ENCODE data around the gene RNH1. TPM values are rescaled to one million over a fixed set of nuclear protein-coding genes. Genes with fewer than 3 reads are reported as not detected.

The RNH1 gene
- total RNA-seq, 2 donors from 2014 or later, result 42.7 to 43.2 TPM

- DNase-seq, result no peak
- Mint-ChIP-seq H3K27me3 (ENCODE audit: insufficient read depth) (no peaks in the 10 kb centered on the region), H3K4me1 (no peaks in the 10 kb centered on the region), H3K4me3 (no peak overlapping the region), H3K9me3 (peaks cover 2% of the 10 kb centered on the region), H3K27ac (no peak overlapping the region), H3K36me3 (ENCODE audit: low read depth) (peaks cover 20% of the 10 kb centered on the region)
- TF ChIP-seq CTCF (conservative IDR thresholded peaks at IDR 0.05), result no peak
- H3K27me3 ChIP-seq (ENCODE audit: control insufficient read depth, insufficient read depth, low read length, poor library complexity, severe bottlenecking), result no peaks in the 10 kb centered on the region
- no peaks in the 10 kb centered on the region for H3K9me3 ChIP-seq (ENCODE audit: control insufficient read depth, low read length)
- H3K4me3 ChIP-seq (ENCODE audit: low read length), result no peak overlapping the region
- peaks cover 3% of the 10 kb centered on the region for H3K36me3 ChIP-seq (ENCODE audit: control insufficient read depth, insufficient read depth, low read length)
- H3K4me1 ChIP-seq (ENCODE audit: control insufficient read depth, insufficient read depth, low read length), result no peaks in the 10 kb centered on the region
- no peak overlapping the region for H3K9ac ChIP-seq (ENCODE audit: extremely low read depth, low read length, poor library complexity, severe bottlenecking)
- H3K27ac ChIP-seq (ENCODE audit: low read depth, low read length), result no peak overlapping the region
- WGBS, 2 experiments (ENCODE audit: insufficient coverage in 1 of 2, insufficient read length in 1 of 2), result 91 to 94% methylated on average over 17 to 25 of the region's 25 CpGs
Observed at GRCh38 chr11:488062-488461, 19.0 kb downstream of the RNH1 start.

- H3K27me3 Mint-ChIP-seq (ENCODE audit: insufficient read depth), result no peaks in the 10 kb centered on the region
- H3K9me3 ChIP-seq (ENCODE audit: control insufficient read depth, low read length), result no peaks in the 10 kb centered on the region
- no peak overlapping the region for H3K27ac Mint-ChIP-seq
- H3K4me1 ChIP-seq (ENCODE audit: control insufficient read depth, insufficient read depth, low read length), result no peaks in the 10 kb centered on the region
- no peaks in the 10 kb centered on the region for H3K27me3 ChIP-seq (ENCODE audit: control insufficient read depth, insufficient read depth, low read length, poor library complexity, severe bottlenecking)
- no peak overlapping the region for H3K4me3 Mint-ChIP-seq
- WGBS, 2 experiments (ENCODE audit: insufficient coverage in 1 of 2, insufficient read length in 1 of 2), result 90 to 100% methylated on average over 8 to 22 of the region's 22 CpGs
- peaks cover 20% of the 10 kb centered on the region for H3K36me3 Mint-ChIP-seq (ENCODE audit: low read depth)
- H3K4me3 ChIP-seq (ENCODE audit: low read length), result no peak overlapping the region
- H3K9me3 Mint-ChIP-seq, result peaks cover 2% of the 10 kb centered on the region
- no peak for DNase-seq
- no peak overlapping the region for H3K9ac ChIP-seq (ENCODE audit: extremely low read depth, low read length, poor library complexity, severe bottlenecking)
- H3K36me3 ChIP-seq (ENCODE audit: control insufficient read depth, insufficient read depth, low read length), result peaks cover 3% of the 10 kb centered on the region
- H3K27ac ChIP-seq (ENCODE audit: low read depth, low read length), result no peak overlapping the region
- no peaks in the 10 kb centered on the region for H3K4me1 Mint-ChIP-seq
- TF ChIP-seq CTCF (conservative IDR thresholded peaks at IDR 0.05), result no peak
Observed at GRCh38 chr11:487571-488021, 19.4 kb downstream of the RNH1 start.

DNA sequence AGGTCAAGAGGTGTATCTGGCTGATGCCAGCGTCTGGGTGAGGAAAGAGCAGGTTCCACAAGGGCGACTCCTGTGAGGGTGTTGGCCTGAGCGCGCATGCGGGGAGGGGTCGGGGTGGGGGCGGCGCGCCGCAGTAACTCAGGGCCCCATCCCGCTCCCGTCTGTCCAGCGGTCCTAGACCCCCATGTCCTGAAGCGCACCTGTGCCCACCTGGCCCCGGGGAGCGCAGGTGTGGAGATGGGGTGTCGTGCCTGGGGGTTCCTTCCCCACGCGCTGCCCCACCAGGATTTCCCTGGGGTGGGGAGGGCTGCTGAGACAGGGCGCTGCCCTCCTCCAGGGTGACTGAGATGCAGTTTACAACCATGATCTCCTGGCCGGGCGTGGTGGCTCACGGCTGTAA lies 20.9 kb downstream of the RNH1 start:
- H3K27ac Mint-ChIP-seq, result no peak overlapping the region
- no peak overlapping the region for H3K4me3 ChIP-seq (ENCODE audit: low read length)
- H3K27me3 Mint-ChIP-seq (ENCODE audit: insufficient read depth), result no peaks in the 10 kb centered on the region
- H3K36me3 Mint-ChIP-seq (ENCODE audit: low read depth), result peaks cover 24% of the 10 kb centered on the region
- no peak overlapping the region for H3K9ac ChIP-seq (ENCODE audit: extremely low read depth, low read length, poor library complexity, severe bottlenecking)
- no peaks in the 10 kb centered on the region for H3K9me3 ChIP-seq (ENCODE audit: control insufficient read depth, low read length)
- H3K9me3 Mint-ChIP-seq, result peaks cover 2% of the 10 kb centered on the region
- no peak for TF ChIP-seq CTCF (conservative IDR thresholded peaks at IDR 0.05)
- no peaks in the 10 kb centered on the region for H3K4me1 Mint-ChIP-seq
- peaks cover 3% of the 10 kb centered on the region for H3K36me3 ChIP-seq (ENCODE audit: control insufficient read depth, insufficient read depth, low read length)
- no peak overlapping the region for H3K27ac ChIP-seq (ENCODE audit: low read depth, low read length)
- no peaks in the 10 kb centered on the region for H3K4me1 ChIP-seq (ENCODE audit: control insufficient read depth, insufficient read depth, low read length)
- no peak for DNase-seq
- 96 to 98% methylated on average over 18 to 23 of the region's 23 CpGs for WGBS, 2 experiments (ENCODE audit: insufficient coverage in 1 of 2, insufficient read length in 1 of 2)
- H3K27me3 ChIP-seq (ENCODE audit: control insufficient read depth, insufficient read depth, low read length, poor library complexity, severe bottlenecking), result no peaks in the 10 kb centered on the region
- H3K4me3 Mint-ChIP-seq, result no peak overlapping the region

Measured in endodermal cell (in vitro differentiated cells).